ENCODE data around the gene AP5S1. TPM values are rescaled to one million over a fixed set of nuclear protein-coding genes. Genes with fewer than 3 reads are reported as not detected.

AP5S1 gene
- total and polyA plus RNA-seq, 10 of the 15 experiments (the other 5 are each of a cell fraction or from before 2014, with no cell fraction given), result 3.8 to 13.2 (median 7.8) TPM

GRCh38 chr20:3811467-3812258 is 8.7 kb upstream of the AP5S1 start:
- ChIA-PET SMC1A (ENCODE audit: uncharacterized antibody, unreplicated experiment) (no interaction called here), POLR2A (interaction anchor here (0.9 kb wide), 1 partner anchor 10 kb away, joined by 4 read pairs; no protein-coding TSS in a partner anchor), CTCF (interaction anchor here (1.6 to 2.7 kb wide), 2 partner anchors 9 to 24 kb away, joined by 5 to 12 read pairs; partner anchors contain the start of gene AP5S1), RAD21 (ENCODE audit: unreplicated experiment) (no interaction called here)
- Histone ChIP-seq H3K4me3 (no peak overlapping the region), H2AFZ (ENCODE audit: control insufficient read depth, low read depth, low read length) (peak overlapping the region; percentile 66), H3K9ac (ENCODE audit: control insufficient read depth, insufficient read depth, low read length) (no peak overlapping the region), H3K79me2 (ENCODE audit: control insufficient read depth, insufficient read depth, low read length) (no peaks in the 10 kb centered on the region), H3K4me1 (ENCODE audit: control insufficient read depth, insufficient read depth, low read length) (peaks cover 9% of the 10 kb centered on the region), H3K27me3 (replicated peaks in 1 of 2; ENCODE audit: control insufficient read depth in 2 of 2, insufficient read depth in 2 of 2, low read length in 1 of 2) (no peaks in the 10 kb centered on the region), H3K4me2 (ENCODE audit: control insufficient read depth, insufficient read depth) (peak overlapping the region; percentile 41), H3K9me3 (replicated peaks; ENCODE audit: control insufficient read depth, insufficient read depth, low read length) (no peaks in the 10 kb centered on the region), H3K36me3 (ENCODE audit: control insufficient read depth in 2 of 2, insufficient read depth in 2 of 2, low read length in 1 of 2) (no peaks in the 10 kb centered on the region), H3K27ac (ENCODE audit: control insufficient read depth, insufficient read depth) (no peak overlapping the region), H4K20me1 (ENCODE audit: control insufficient read depth, insufficient read depth) (no peaks in the 10 kb centered on the region)
- no peak for FAIRE-seq
- in situ Hi-C loops (cut with MboI) (no loop called here), intact Hi-C loops (cut with micrococcal nuclease; ENCODE audit: unreplicated experiment) (no loop called here)
- 41% methylated on average over 20 of the region's 20 CpGs for WGBS (ENCODE audit: insufficient coverage, insufficient replicate concordance, low lambda C conversion rate, missing lambda C conversion rate)
- no peak for DNase-seq (ENCODE audit: low read depth, low spot score)
- ATAC-seq, result peak; percentile 28; the same call in 2 of the 3 replicates
- no TSS peak for BruUV-seq (replicated peaks)
- TF ChIP-seq SREBF2 (IDR thresholded peaks at IDR 0.05; ENCODE audit: low read length) (no peak), SMC3 (IDR thresholded peaks at IDR 0.05; ENCODE audit: borderline replicate concordance, low read length) (no peak), SRF (IDR thresholded peaks at IDR 0.05; ENCODE audit: low read depth in 2 of 2, low read length in 2 of 2) (no peak), PML (IDR thresholded peaks at IDR 0.05; ENCODE audit: low read length) (no peak), TARDBP (IDR thresholded peaks at IDR 0.05; ENCODE audit: borderline replicate concordance) (no peak), USF1 (IDR thresholded peaks at IDR 0.05; ENCODE audit: borderline replicate concordance, extremely low read length, insufficient read depth, low read depth, low read length) (peak; percentile 62), POLR2A (IDR thresholded peaks at IDR 0.05; ENCODE audit: low read depth, low read length) (peak; percentile 56)
